Hematopoietic multipotent progenitor cell treated with erythropoietin and hydrocortisone succinate and interleukin-3 and kit ligand, for 17 days (in vitro differentiated cells): ENCODE data around the gene TRIM16.
A peak's percentile ranks its signal among the peaks of the same experiment; 100 is the strongest.
"Not testable (repeated sequence)": the region's sequence is repeated elsewhere in the genome, so short reads cannot be mapped to it uniquely, and the experiment has no call there.

Source experiments
- DNase-seq: peaks from one replicate; pipeline ENCODE4 v3.0.0-alpha.2; 2015; ENCODE audit warnings: low spot score

The TRIM16 gene

DNA sequence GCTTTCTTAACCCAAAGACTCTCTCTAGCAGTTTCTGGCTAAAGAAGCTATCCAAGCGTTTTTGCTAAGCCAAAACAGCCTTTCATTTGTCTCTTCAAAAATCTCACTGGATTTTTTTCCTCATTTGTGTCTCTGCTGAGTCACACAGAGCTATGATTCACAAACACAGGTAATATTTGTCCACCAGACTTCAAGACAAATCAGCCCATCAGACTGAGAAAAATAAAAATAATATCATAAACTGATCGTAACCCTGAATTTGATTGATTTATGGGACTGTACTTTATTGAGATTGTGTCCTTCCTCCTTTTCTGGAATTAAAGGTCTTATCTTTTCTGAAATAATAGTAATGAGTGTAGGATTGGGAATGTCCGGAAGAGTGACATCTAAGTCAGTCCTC lies 25.8 kb downstream of the TRIM16 start:
- no peak for DNase-seq

DNA sequence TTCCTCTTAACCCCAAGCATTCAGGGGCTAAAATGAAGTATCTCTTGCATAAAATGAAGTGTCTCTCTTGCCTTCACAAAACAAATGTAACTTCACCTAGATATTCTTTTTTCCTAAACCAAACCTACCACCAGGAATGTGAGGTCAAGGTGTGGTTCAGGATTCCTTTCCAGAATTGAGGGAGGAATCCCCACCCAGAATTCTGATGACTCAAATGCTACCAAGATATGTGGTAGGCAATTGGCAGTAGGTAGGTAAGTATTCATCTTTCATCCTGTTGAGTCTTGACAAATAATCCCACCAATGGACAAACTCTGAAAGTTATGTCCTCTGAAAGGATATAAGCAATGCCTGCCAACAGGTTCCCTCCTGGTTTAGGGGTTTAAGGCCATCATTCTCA lies 26.2 kb downstream of the TRIM16 start:
- no peak for DNase-seq

DNA sequence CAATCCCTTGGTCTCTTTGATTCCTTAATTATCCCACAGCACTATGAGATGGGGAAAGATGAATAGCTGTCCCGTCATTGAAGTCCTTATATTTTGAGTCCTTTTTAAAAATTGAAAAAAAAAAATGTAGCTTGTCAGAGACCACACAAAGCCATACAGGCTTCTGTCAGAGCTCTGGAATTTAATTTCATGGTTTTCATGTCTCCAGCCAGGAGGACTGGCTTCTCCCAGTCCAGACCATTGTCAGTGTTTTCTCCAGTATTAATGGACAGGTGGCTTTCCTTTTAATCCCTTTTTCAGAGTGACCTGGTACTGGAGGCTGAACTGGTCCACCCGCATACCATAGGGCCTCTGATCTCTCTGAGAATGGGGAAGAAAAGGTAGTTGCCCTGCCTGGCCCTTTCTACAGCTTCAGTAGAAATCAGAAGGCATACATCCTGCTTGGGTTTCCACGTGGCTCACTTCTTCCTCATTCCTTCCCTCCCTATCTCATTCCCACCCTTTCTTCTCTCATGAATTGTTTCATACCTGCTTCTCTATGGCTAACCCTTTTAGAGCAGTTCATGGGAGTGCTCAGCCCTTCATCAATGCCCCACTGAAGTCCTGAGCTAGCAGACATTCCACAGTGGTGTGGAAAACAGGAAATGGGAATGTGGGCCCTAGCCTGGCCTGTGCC lies 29.1 kb downstream of the TRIM16 start:
- DNase-seq: no peak

DNA sequence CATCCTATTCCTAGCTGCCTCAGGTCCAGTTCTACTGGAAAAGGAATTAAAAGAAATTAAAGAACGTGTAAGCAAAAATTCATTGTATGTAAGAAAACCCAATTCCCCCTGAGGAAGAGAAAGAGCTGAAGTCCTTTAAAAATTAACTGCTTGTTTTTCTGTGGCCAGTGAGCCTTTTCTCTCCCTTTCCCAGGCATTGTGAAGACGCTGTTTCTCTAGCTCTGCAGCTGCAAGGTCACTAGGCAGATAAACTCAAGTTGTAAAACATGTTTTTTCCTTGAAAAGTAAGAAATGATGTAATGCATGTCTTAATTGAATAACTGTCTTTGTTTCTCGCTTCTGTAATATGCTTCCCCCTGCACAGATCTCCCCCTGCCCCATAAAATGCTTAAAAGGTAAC lies 29.7 kb downstream of the TRIM16 start:
- DNase-seq: not testable (repeated sequence)

DNA sequence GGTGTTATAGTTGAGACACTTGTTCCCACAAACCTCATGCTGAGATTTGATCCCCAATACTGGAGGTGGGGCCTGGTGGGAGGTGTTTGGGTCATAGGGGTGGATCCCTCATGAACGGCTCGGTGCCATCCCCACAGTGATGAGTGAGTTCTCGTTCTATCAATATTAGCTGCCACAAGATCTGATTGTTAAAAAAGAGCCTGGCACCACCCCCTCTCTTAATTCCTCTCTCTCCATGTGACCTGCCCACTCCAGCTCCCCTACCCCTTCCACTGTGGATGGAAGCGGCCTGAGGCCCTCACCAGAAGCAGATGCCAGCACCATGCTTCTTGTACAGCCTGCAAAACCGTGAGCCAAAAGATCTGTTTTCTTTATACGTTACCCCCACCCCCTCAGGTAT lies 31.2 kb downstream of the TRIM16 start:
- DNase-seq: no peak

GRCh38 chr17:15651583-15652110 lies 32.5 kb downstream of the TRIM16 start:
- peak; percentile 43 for DNase-seq

DNA sequence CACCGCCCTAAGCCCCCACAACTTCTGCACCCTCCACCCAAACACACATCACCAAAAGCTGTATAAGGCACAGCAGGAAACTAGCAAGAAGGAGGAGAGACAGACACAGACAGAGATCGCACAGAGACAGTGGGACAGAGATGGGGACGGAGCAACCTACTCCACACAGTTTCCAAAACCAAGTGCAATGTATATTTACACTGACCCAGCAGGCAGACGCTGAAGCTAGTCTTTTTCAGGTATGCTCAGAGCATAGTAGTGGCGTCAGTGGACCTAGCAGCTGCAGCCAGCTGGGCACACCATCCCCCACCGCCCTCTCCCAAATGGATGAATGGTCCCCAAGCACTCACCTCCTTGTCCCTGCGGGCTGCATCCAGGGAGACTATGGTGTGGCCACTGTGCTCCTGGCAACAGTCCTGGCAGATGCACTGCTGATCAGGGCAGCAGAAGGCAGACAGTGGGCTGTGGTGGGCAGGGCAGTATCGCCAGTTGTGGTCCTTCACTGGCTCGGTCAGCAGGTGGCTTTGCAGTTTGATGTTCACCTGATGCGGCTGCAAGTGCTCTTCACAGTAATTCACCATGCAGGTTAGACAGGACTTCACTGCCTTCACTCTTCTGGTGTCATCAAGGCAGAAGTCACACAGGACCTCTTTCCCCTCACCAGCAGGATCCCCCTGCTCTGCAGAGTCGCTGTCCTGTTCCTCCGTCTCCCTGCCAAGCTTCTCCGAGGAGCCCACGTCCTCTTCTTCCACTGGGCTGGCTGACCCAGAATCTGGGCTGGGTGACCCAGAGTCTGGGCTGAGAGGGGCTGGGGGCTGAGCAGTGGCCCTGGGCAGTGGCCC lies 33.1 kb downstream of the TRIM16 start:
- no peak for DNase-seq

DNA sequence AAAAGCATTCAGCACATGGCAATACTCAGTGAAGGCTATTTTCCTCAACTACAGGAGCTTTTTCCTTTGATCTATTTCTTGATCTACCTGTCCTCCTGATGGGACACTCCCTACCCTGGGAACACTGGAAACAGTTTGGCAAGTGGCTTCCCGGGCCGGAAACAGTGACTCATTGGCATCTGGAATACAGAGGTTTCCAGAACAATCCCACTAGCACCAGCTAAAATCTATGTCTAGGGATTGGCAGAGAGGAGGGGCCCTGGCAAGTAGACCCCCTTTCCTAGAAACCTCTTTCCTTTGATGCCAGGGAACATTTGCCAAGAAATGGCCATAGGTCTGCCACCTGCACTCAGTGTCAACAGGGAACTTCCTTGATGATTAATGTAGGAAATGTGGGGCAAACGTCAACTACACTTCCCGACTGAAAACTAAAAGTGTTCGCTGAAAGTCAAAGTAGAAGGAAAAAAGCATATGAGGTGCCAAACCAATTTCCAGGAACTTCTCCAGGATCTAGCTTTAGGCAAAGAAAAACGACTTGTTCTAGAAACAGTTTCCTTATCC lies 34.2 kb downstream of the TRIM16 start:
- no peak for DNase-seq

DNA sequence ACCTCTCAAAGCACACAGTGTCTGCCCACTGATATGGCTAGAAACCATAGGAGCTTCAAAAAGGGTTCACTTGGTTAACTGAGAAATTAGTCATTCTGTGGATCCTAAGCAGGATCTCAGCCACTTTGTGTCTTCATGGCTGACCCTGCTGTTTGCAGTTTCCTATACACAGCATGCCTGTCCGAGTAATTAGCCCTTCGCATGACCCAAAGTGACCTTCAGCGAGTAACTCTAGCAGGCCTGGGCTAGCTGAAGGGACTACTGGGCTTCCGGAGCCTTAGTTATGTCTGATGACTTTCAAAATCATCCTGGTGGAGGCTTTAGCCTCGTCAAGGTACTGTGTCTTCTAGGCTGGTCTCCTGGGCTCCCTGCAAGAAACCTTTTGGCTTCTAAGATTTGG lies 35.7 kb downstream of the TRIM16 start:
- no peak for DNase-seq

GRCh38 chr17:15645942-15646312 lies 38.2 kb downstream of the TRIM16 start:
- DNase-seq: not testable (repeated sequence)

- DNase-seq: not testable (repeated sequence)
These were observed 38.8 kb downstream of the TRIM16 start for GRCh38 chr17:15645099-15645941.

DNA sequence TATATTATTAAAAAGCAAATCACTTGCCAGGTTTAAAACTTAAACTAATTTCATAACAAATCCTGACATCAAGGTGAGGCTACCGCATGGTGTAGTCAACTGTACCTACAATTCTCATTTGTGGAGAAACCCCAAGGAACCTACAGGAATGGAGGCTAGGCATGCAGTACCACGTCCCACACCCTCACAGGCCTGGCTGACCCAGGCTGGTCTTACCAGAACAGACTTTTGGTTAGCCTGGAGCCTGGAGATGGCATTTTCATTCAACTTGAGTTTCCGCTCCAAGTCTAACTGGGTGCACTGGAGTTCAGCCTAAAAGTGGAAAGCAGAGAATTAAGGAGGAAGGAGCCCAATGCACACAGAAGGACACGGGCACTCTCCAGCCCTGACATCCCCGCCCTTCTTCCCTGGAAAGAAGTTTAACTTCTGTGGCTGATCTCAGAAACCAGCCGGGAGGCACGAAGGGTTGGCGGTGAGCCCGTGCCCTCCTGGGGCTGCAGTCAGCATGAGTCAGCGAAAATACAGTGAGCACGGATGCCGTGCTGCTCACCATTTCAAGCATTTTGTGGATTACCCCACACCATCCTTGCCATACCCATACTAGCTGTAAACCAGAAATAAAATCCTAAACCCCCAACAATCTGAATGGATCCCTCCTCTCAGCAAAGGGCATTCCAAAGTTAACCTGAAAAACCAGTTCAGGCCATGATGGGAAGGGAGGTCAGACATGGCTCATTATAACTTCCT lies 41.4 kb downstream of the TRIM16 start:
- not testable (repeated sequence) for DNase-seq

- DNase-seq: not testable (repeated sequence)
These were observed 42.1 kb downstream of the TRIM16 start for GRCh38 chr17:15642014-15642413.

GRCh38 chr17:15630930-15631453 lies 53.1 kb downstream of the TRIM16 start:
- DNase-seq: not testable (repeated sequence)

- not testable (repeated sequence) for DNase-seq
These were observed 54.1 kb downstream of the TRIM16 start for GRCh38 chr17:15629991-15630390.

DNA sequence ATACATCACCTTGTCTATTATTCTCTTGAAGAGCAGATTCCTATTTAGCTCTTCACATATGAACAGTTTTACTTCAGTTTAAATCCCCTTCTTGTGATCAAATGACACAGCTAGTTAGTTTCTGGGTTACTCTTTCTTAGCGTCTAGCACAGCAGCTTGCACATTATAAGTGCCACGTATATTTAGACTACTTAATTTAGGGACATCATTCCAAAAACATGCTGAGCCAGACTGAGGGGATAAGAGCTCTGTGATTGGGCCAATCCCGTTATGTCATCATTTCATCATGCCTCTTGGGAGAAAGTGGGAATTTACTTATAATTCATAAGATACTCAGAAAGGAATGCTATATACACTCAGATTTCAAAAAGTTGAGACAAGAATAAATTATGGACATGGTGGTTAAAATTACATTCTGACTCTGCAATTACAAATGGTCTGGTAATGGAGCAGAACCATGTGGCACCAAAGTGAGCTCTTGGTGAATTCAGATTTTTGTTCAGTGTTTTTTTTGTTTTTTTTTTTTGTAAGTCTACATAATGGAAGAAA lies 60.4 kb downstream of the TRIM16 start:
- not testable (repeated sequence) for DNase-seq

GRCh38 chr17:15623255-15623654 lies 60.9 kb downstream of the TRIM16 start:
- DNase-seq: not testable (repeated sequence)

DNA sequence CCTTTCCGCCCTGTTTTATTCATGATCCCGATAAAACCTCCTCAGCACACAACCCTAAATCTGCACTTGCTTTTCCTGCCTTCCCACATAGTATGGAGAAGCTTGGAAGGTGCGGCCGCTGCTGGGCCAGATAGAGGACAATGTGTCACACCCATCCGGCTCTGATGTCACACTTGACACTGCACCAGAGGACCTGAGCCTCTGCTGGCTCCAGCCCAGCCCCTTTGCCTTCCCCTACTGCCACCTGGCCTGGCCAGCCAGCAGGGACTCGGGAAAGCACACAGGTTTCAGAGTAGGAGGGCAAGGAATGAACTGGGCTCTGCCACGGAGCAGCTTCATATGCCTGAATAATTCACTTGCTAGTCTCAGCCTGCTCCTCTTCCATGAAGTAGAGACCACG lies 62.0 kb downstream of the TRIM16 start:
- not testable (repeated sequence) for DNase-seq

DNA sequence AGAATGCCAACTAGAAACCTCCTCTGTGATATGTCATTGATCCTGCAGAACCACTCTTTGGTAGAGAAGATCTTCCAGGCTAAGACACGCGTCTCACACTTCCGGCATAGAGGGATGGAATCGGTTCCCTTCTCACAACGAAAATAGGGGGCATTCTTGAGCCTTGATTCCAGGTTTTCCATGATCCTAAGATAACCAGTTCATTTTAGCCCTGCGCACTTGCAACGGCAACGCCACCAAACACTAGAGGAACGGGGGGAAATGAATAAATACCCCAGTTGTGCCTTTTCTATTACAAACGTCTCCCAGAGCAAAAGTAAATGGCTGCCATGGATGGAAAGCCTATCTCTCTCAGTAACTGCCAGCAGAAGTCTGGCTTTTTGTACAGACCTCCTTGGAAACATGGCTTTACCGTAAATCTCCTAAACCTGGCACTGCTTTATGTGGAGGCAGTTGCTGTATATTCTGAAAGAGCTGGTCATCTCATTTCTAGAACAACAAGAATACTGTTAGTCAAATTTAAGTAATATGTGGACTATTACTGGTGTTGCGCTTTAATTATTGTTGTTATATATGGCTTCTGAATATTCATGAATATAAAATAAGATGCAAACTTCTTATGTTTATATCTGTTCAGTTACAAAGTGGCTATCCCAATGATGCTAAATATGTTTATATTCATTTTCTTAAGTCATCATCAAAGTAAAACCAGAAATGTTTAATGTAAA lies 64.6 kb downstream of the TRIM16 start, which contains the start of gene FBXW10B:
Gene FBXW10B (minus strand): TSS at position 374 of the 728 bp plus-strand sequence. CDS start 192 bp downstream, at position 182.
- DNase-seq: not testable (repeated sequence)

DNA sequence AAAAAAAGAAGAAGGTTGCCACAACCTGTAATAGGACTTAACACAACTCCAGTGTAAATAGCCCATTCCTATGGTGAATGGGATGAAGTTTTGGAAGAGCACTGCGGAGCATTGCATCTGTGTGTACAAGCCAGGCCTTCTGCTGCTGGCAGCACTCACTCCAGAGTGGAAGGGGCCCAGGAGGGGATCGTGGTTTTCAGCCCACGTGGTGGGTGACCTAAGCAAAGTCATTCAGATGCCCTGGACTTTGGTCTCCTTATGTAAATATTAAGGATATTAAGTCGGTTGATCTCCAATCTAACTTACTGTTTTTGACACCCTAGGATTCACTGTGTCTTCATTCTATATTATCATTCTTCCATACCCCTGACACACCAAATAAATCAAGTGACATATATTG lies 67.3 kb downstream of the TRIM16 start:
- not testable (repeated sequence) for DNase-seq
